GM23338 (cell line): ENCODE data around the gene PCDHGB7.
"Not testable (repeated sequence)": the region's sequence is repeated elsewhere in the genome, so short reads cannot be mapped to it uniquely, and the experiment has no call there.

ENCODE experiments used
- CREB1 ChIP-seq: fragments of 250-450 bp; sonication (Bioruptor Pico); IDR thresholded peaks from 2 replicates; pipeline ENCODE4 v1.5.0; 2020; ENCODE audit warnings: low read depth, mild to moderate bottlenecking, moderate library complexity
- ETS1 ChIP-seq: IDR thresholded peaks from 2 replicates; pipeline ENCODE4 v1.6.1; 2016; ENCODE audit warnings: antibody characterized with exemption
- EZH2 ChIP-seq: fragments of 200-600 bp; sonication (generic); IDR thresholded peaks from one replicate; pipeline ENCODE4 v1.8.0; 2017; ENCODE audit warnings: antibody characterized with exemption, mild to moderate bottlenecking, low read depth; ENCODE audit not compliant: unreplicated experiment
- EZH2phosphoT487 ChIP-seq: fragments of 200-600 bp; sonication (generic); IDR thresholded peaks from one replicate; pipeline ENCODE4 v1.8.1; 2018; ENCODE audit warnings: antibody characterized with exemption; ENCODE audit not compliant: unreplicated experiment
- JUNB ChIP-seq: IDR thresholded peaks from one replicate; pipeline ENCODE4 v1.6.1; 2016; ENCODE audit warnings: antibody characterized with exemption; ENCODE audit not compliant: unreplicated experiment
- POLR2AphosphoS5 ChIP-seq: IDR thresholded peaks from 2 replicates; pipeline ENCODE4 v1.6.1; 2016; ENCODE audit warnings: antibody characterized with exemption, low read depth
- REST ChIP-seq: IDR thresholded peaks from one replicate; pipeline ENCODE4 v1.6.1; 2018; ENCODE audit warnings: antibody characterized with exemption; ENCODE audit not compliant: unreplicated experiment
- STAT1 ChIP-seq: IDR thresholded peaks from one replicate; pipeline ENCODE4 v1.6.1; 2016; ENCODE audit warnings: antibody characterized with exemption; ENCODE audit not compliant: unreplicated experiment
- ZNF114 ChIP-seq: fragments of 250-450 bp; sonication (Bioruptor Pico); IDR thresholded peaks from 2 replicates; pipeline ENCODE4 v1.5.0; 2020; ENCODE audit warnings: mild to moderate bottlenecking, moderate library complexity
- ZNF331 ChIP-seq: fragments of 250-450 bp; sonication (Bioruptor Pico); IDR thresholded peaks from 2 replicates; pipeline ENCODE4 v1.5.0; 2020; ENCODE audit warnings: low read depth, mild to moderate bottlenecking, moderate library complexity
- ZNF462 ChIP-seq: fragments of 250-450 bp; sonication (Bioruptor Pico); IDR thresholded peaks from 2 replicates; pipeline ENCODE4 v1.5.0; 2020; ENCODE audit warnings: mild to moderate bottlenecking, moderate library complexity
- TF ChIP-seq, protein P1 (sequence below), 2 experiments: fragments of 200-600 bp in 1 of 2; sonication (generic) in 1 of 2; conservative IDR thresholded peaks; 2 replicates each; pipeline versions ENCODE4 v1.5.1 to v1.6.1; 2016 to 2017; ENCODE audit warnings: antibody characterized with exemption in 2 of 2, low read depth in 2 of 2, mild to moderate bottlenecking in 2 of 2, moderate library complexity in 1 of 2

DNA sequence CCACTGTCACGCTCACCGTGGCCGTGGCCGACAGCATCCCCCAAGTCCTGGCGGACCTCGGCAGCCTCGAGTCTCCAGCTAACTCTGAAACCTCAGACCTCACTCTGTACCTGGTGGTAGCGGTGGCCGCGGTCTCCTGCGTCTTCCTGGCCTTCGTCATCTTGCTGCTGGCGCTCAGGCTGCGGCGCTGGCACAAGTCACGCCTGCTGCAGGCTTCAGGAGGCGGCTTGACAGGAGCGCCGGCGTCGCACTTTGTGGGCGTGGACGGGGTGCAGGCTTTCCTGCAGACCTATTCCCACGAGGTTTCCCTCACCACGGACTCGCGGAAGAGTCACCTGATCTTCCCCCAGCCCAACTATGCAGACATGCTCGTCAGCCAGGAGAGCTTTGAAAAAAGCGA lies 15.2 kb downstream of the PCDHGB7 start:
- TF ChIP-seq CREB1 (CRISPR knock-in tag); POLR2AphosphoS5; ETS1; REST; EZH2phosphoT487; EZH2; ZNF331 (CRISPR knock-in tag); JUNB; ZNF462 (CRISPR knock-in tag); ZNF114 (CRISPR knock-in tag); STAT1: not testable (repeated sequence)
- TF ChIP-seq, protein P1, sequence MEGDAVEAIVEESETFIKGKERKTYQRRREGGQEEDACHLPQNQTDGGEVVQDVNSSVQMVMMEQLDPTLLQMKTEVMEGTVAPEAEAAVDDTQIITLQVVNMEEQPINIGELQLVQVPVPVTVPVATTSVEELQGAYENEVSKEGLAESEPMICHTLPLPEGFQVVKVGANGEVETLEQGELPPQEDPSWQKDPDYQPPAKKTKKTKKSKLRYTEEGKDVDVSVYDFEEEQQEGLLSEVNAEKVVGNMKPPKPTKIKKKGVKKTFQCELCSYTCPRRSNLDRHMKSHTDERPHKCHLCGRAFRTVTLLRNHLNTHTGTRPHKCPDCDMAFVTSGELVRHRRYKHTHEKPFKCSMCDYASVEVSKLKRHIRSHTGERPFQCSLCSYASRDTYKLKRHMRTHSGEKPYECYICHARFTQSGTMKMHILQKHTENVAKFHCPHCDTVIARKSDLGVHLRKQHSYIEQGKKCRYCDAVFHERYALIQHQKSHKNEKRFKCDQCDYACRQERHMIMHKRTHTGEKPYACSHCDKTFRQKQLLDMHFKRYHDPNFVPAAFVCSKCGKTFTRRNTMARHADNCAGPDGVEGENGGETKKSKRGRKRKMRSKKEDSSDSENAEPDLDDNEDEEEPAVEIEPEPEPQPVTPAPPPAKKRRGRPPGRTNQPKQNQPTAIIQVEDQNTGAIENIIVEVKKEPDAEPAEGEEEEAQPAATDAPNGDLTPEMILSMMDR (conservative IDR thresholded peaks at IDR 0.05; ENCODE audit: low read depth in 2 of 2), result not testable (repeated sequence)
